Activated T-cell treated with anti-CD3 and anti-CD28 coated beads, Interleukin-2, amount 50 U/mL, for 24 hours (primary cell): ENCODE data around the gene AKT3.
"Not testable (repeated sequence)": the region's sequence is repeated elsewhere in the genome, so short reads cannot be mapped to it uniquely, and the experiment has no call there.

Source experiments
- DNase-seq: peaks from one replicate; pipeline ENCODE4 v3.0.0-alpha.2; 2020
- H3K27ac Mint-ChIP-seq: 2 replicates; pipeline ENCODE4 v1.8.0; 2020; ENCODE audit warnings: mild to moderate bottlenecking, mixed read lengths
- H3K27me3 Mint-ChIP-seq: 2 replicates; pipeline ENCODE4 v1.8.0; 2020; ENCODE audit warnings: mixed read lengths
- H3K36me3 Mint-ChIP-seq: 2 replicates; pipeline ENCODE4 v1.8.0; 2020; ENCODE audit warnings: low read depth, mixed read lengths
- H3K4me1 Mint-ChIP-seq: 2 replicates; pipeline ENCODE4 v1.8.0; 2020; ENCODE audit warnings: low read depth, mixed read lengths
- H3K4me3 Mint-ChIP-seq: 2 replicates; pipeline ENCODE4 v1.8.0; 2020; ENCODE audit warnings: mild to moderate bottlenecking, moderate library complexity, mixed read lengths
- H3K9me3 Mint-ChIP-seq: 2 replicates; pipeline ENCODE4 v1.8.0; 2020; ENCODE audit warnings: mixed read lengths

AKT3 gene

GRCh38 chr1:243821177-243821680 lies 28.8 kb downstream of the AKT3 start:
- no peak for DNase-seq
- peaks cover 84% of the 10 kb centered on the region for H3K36me3 Mint-ChIP-seq
- no peak overlapping the region for H3K4me3 Mint-ChIP-seq
- H3K9me3 Mint-ChIP-seq: peaks cover 37% of the 10 kb centered on the region
- no peaks in the 10 kb centered on the region for H3K27me3 Mint-ChIP-seq
- H3K27ac Mint-ChIP-seq: no peak overlapping the region
- H3K4me1 Mint-ChIP-seq: peaks cover 33% of the 10 kb centered on the region

- no peak overlapping the region for H3K4me3 Mint-ChIP-seq
- H3K27me3 Mint-ChIP-seq: no peaks in the 10 kb centered on the region
- peaks cover 86% of the 10 kb centered on the region for H3K36me3 Mint-ChIP-seq
- H3K4me1 Mint-ChIP-seq: peaks cover 27% of the 10 kb centered on the region
- peaks cover 37% of the 10 kb centered on the region for H3K9me3 Mint-ChIP-seq
- DNase-seq: no peak
- H3K27ac Mint-ChIP-seq: no peak overlapping the region
Measured at GRCh38 chr1:243819438-243819839, 30.6 kb downstream of the AKT3 start.

- no peak overlapping the region for H3K4me3 Mint-ChIP-seq
- H3K27me3 Mint-ChIP-seq: no peaks in the 10 kb centered on the region
- peaks cover 84% of the 10 kb centered on the region for H3K36me3 Mint-ChIP-seq
- H3K27ac Mint-ChIP-seq: no peak overlapping the region
- DNase-seq: no peak
- peaks cover 23% of the 10 kb centered on the region for H3K4me1 Mint-ChIP-seq
- peaks cover 36% of the 10 kb centered on the region for H3K9me3 Mint-ChIP-seq
Measured at GRCh38 chr1:243818978-243819377, 31.1 kb downstream of the AKT3 start.

DNA sequence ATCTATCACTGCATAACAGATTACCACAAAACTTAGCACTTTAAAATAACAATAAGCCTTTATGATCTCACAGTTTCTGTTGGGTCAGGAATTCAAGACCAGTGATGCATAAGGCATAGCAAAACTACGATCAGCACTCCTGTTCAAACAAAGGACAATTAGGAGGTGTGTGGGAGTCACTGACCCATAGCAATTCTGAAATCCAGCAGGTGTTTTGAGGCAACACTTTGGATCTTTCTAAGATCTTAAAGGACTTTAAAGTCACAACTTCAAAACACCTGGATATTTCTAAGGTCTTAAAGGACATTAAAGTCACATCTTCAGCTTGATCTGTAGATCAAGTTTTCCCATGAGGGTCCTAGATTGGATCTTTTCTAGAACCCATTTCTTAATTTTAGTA lies 35.3 kb downstream of the AKT3 start:
- Mint-ChIP-seq H3K4me3 (no peak overlapping the region), H3K27me3 (no peaks in the 10 kb centered on the region), H3K36me3 (peaks cover 65% of the 10 kb centered on the region), H3K27ac (no peak overlapping the region), H3K4me1 (peaks cover 15% of the 10 kb centered on the region), H3K9me3 (peaks cover 14% of the 10 kb centered on the region)
- no peak for DNase-seq

- peaks cover 13% of the 10 kb centered on the region for H3K9me3 Mint-ChIP-seq
- peaks cover 72% of the 10 kb centered on the region for H3K4me1 Mint-ChIP-seq
- peaks cover 38% of the 10 kb centered on the region for H3K36me3 Mint-ChIP-seq
- not testable (repeated sequence) for H3K27ac Mint-ChIP-seq, DNase-seq, H3K27me3 Mint-ChIP-seq
- H3K4me3 Mint-ChIP-seq: peak overlapping the region; percentile 25
Measured at GRCh38 chr1:243807346-243807745, 42.7 kb downstream of the AKT3 start.

DNA sequence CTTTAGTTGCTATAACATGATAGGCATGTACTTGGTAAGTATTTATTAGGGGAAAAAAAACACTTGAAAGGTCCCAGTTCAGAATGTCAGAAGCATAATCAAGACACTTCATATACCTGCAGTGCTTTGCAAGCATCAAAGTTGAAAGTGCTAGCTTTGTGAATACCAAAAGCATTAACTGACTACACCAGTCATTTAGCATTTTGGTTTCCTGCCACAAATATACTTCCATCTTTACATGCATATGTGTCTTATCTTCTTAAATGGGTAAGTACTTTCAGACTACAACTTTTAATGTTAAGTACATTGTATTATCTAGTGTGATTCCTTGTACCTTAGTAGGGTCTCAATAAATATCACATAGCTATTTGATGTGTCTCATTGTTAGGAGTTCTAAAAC lies 43.7 kb downstream of the AKT3 start:
- peaks cover 75% of the 10 kb centered on the region for H3K4me1 Mint-ChIP-seq
- H3K4me3 Mint-ChIP-seq: no peak overlapping the region
- DNase-seq: no peak
- H3K27me3 Mint-ChIP-seq: no peaks in the 10 kb centered on the region
- no peak overlapping the region for H3K27ac Mint-ChIP-seq
- H3K36me3 Mint-ChIP-seq: peaks cover 31% of the 10 kb centered on the region
- peaks cover 13% of the 10 kb centered on the region for H3K9me3 Mint-ChIP-seq

GRCh38 chr1:243802736-243803135 lies 47.3 kb downstream of the AKT3 start:
- Mint-ChIP-seq H3K4me3 (no peak overlapping the region), H3K4me1 (peaks cover 61% of the 10 kb centered on the region), H3K9me3 (peaks cover 9% of the 10 kb centered on the region), H3K36me3 (peaks cover 17% of the 10 kb centered on the region), H3K27me3 (no peaks in the 10 kb centered on the region), H3K27ac (no peak overlapping the region)
- no peak for DNase-seq

GRCh38 chr1:243801378-243801777 lies 48.7 kb downstream of the AKT3 start:
- no peak overlapping the region for H3K27ac Mint-ChIP-seq
- DNase-seq: no peak
- H3K4me3 Mint-ChIP-seq: no peak overlapping the region
- peaks cover 19% of the 10 kb centered on the region for H3K36me3 Mint-ChIP-seq
- H3K4me1 Mint-ChIP-seq: peaks cover 57% of the 10 kb centered on the region
- H3K27me3 Mint-ChIP-seq: no peaks in the 10 kb centered on the region
- peaks cover 6% of the 10 kb centered on the region for H3K9me3 Mint-ChIP-seq

DNA sequence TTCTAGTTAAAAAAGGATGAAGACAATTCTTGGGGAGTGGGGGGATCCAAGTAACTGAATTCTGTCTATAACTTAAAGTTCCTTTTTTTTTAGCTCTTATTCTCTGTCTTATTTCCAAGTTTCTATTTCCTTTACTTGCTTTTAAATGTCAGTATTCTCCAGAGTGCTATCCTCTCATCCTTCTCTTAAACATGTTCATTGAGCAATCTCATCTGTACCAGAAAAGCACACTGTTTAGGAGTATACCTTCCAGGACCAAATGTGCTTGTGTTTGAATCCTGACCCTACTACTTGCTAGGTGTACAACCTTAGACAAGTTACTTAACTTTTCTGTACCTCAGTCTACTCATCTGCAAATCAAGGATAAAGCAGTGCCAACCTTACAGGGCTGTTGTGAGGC lies 50.1 kb downstream of the AKT3 start:
- Mint-ChIP-seq H3K27ac (no peak overlapping the region), H3K9me3 (peaks cover 2% of the 10 kb centered on the region), H3K4me3 (no peak overlapping the region), H3K4me1 (peaks cover 48% of the 10 kb centered on the region), H3K27me3 (no peaks in the 10 kb centered on the region), H3K36me3 (peaks cover 22% of the 10 kb centered on the region)
- no peak for DNase-seq

DNA sequence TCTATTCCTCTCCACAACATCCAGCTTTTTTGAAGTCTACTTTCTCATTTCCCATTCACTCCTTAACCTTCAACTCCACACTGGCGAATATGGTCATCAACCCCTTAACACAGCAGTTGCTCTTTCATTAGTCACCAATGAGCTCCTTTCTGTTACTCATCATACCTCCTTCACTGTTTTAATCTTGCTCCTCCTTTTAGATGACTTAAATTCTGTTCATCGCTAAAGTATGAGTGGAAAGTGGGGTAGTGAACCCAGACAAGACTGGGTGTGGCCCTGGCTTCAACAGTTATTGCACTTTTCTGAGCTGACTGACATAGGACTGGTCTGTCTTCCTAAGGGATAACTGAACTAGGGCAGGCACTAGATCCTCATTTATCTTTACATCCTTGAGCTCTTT lies 51.3 kb downstream of the AKT3 start:
- DNase-seq: no peak
- Mint-ChIP-seq H3K27me3 (no peaks in the 10 kb centered on the region), H3K4me1 (peaks cover 49% of the 10 kb centered on the region), H3K36me3 (peaks cover 21% of the 10 kb centered on the region), H3K4me3 (no peak overlapping the region), H3K9me3 (peaks cover 2% of the 10 kb centered on the region), H3K27ac (peak overlapping the region; percentile 63)

- Mint-ChIP-seq H3K4me1 (peaks cover 59% of the 10 kb centered on the region), H3K27me3 (no peaks in the 10 kb centered on the region), H3K4me3 (no peak overlapping the region), H3K27ac (no peak overlapping the region), H3K36me3 (peaks cover 19% of the 10 kb centered on the region), H3K9me3 (peaks cover 2% of the 10 kb centered on the region)
- no peak for DNase-seq
Measured at GRCh38 chr1:243796016-243796415, 54.0 kb downstream of the AKT3 start.

- H3K36me3 Mint-ChIP-seq: peaks cover 19% of the 10 kb centered on the region
- H3K4me1 Mint-ChIP-seq: peaks cover 65% of the 10 kb centered on the region
- no peaks in the 10 kb centered on the region for H3K27me3 Mint-ChIP-seq
- no peak overlapping the region for H3K4me3 Mint-ChIP-seq
- H3K9me3 Mint-ChIP-seq: no peaks in the 10 kb centered on the region
- no peak for DNase-seq
- H3K27ac Mint-ChIP-seq: peak overlapping the region; percentile 63
Measured at GRCh38 chr1:243793298-243793697, 56.7 kb downstream of the AKT3 start.

GRCh38 chr1:243792891-243793290 lies 57.2 kb downstream of the AKT3 start:
- DNase-seq: no peak
- peaks cover 19% of the 10 kb centered on the region for H3K36me3 Mint-ChIP-seq
- H3K9me3 Mint-ChIP-seq: no peaks in the 10 kb centered on the region
- H3K4me3 Mint-ChIP-seq: no peak overlapping the region
- H3K27me3 Mint-ChIP-seq: no peaks in the 10 kb centered on the region
- peaks cover 65% of the 10 kb centered on the region for H3K4me1 Mint-ChIP-seq
- H3K27ac Mint-ChIP-seq: no peak overlapping the region

- Mint-ChIP-seq H3K4me1 (peaks cover 67% of the 10 kb centered on the region), H3K4me3 (no peak overlapping the region), H3K36me3 (peaks cover 21% of the 10 kb centered on the region), H3K9me3 (no peaks in the 10 kb centered on the region), H3K27ac (no peak overlapping the region), H3K27me3 (no peaks in the 10 kb centered on the region)
- DNase-seq: no peak
Measured at GRCh38 chr1:243792401-243792800, 57.6 kb downstream of the AKT3 start.

DNA sequence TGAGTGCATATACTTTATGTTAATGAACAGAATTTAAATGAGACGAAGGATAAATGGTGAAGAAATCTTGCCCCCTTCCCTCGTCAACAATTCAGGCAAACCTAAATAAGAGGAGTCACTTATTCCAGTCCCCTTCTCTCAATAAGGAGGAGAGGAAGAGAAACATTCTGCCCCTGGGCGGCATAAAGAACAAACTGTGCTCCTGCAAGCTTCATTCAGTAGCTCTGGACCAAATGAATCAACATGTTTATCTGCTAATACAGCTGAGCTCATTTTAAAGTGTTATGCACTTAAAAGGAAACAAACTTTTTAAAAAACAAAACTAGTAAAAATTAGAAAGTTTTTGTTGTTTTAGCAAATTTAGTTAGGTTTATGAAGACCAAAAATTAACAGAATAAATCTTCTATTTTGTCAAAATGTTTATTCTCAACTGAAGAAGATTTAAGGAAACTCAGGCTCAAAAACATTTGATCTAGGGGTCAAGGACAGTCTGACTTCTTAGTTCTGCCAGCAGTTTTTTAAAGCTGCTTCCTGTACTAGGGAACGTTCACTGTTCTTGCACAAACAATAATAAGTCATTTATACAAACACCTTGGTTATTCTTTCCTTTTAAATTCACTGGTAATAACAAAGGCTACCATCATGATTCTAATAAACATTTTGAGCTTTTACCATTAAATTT lies 58.3 kb downstream of the AKT3 start:
- no peaks in the 10 kb centered on the region for H3K9me3 Mint-ChIP-seq
- H3K4me1 Mint-ChIP-seq: peaks cover 65% of the 10 kb centered on the region
- no peak overlapping the region for H3K27ac Mint-ChIP-seq
- no peaks in the 10 kb centered on the region for H3K27me3 Mint-ChIP-seq
- DNase-seq: no peak
- H3K36me3 Mint-ChIP-seq: peaks cover 17% of the 10 kb centered on the region
- H3K4me3 Mint-ChIP-seq: no peak overlapping the region
